Neural crest cell (in vitro differentiated cells): ENCODE measurements around the gene CFD. TPM values are rescaled to one million over a fixed set of nuclear protein-coding genes. Genes with fewer than 3 reads are reported as not detected.

ENCODE experiments used
- DNase-seq: peaks from one replicate; pipeline ENCODE4 v3.0.0; 2021; ENCODE audit warnings: low read depth, mixed read lengths, low spot score
- H3K27ac Mint-ChIP-seq: one replicate; pipeline ENCODE4 v1.8.0; 2021; ENCODE audit warnings: mild to moderate bottlenecking, mixed read lengths; ENCODE audit not compliant: unreplicated experiment
- H3K27me3 Mint-ChIP-seq: 2 replicates; pipeline ENCODE4 v1.8.0; 2021; ENCODE audit warnings: low read depth, mild to moderate bottlenecking, mixed read lengths
- H3K36me3 Mint-ChIP-seq: 2 replicates; pipeline ENCODE4 v1.8.0; 2021; ENCODE audit warnings: low read depth, mild to moderate bottlenecking, mixed read lengths
- H3K4me1 Mint-ChIP-seq: 2 replicates; pipeline ENCODE4 v1.8.0; 2021; ENCODE audit warnings: mixed read lengths
- H3K4me3 Mint-ChIP-seq: one replicate; pipeline ENCODE4 v1.8.0; 2021; ENCODE audit warnings: mild to moderate bottlenecking, mixed read lengths
- H3K9me3 Mint-ChIP-seq: 2 replicates; pipeline ENCODE4 v1.8.0; 2021; ENCODE audit warnings: mixed read lengths
- CTCF ChIP-seq: fragments of 200-600 bp; sonication (generic); conservative IDR thresholded peaks from 2 replicates; pipeline ENCODE4 v1.5.0; 2021; ENCODE audit warnings: antibody characterized with exemption, mild to moderate bottlenecking
- total RNA-seq: library from RNA; stranded (reverse); gene quantifications from 2 replicates; pipeline ENCODE4 v1.2.1, GENCODE V29; 2021

The CFD gene
- total RNA-seq, 1 donor from 2014 or later: not detected

GRCh38 chr19:812049-812746 is 47.3 kb upstream of the CFD start:
- TF ChIP-seq CTCF: no peak
- Mint-ChIP-seq H3K27me3 (peaks cover 20% of the 10 kb centered on the region), H3K4me3 (peak overlapping the region; percentile 38), H3K4me1 (peaks cover 7% of the 10 kb centered on the region), H3K27ac (no peak overlapping the region), H3K9me3 (peaks cover 7% of the 10 kb centered on the region), H3K36me3 (peaks cover 38% of the 10 kb centered on the region)
- DNase-seq: no peak

GRCh38 chr19:812747-813218 is 46.7 kb upstream of the CFD start:
- no peak for DNase-seq
- H3K9me3 Mint-ChIP-seq: peaks cover 7% of the 10 kb centered on the region
- H3K27ac Mint-ChIP-seq: no peak overlapping the region
- peaks cover 15% of the 10 kb centered on the region for H3K27me3 Mint-ChIP-seq
- TF ChIP-seq CTCF: no peak
- no peak overlapping the region for H3K4me3 Mint-ChIP-seq
- peaks cover 32% of the 10 kb centered on the region for H3K36me3 Mint-ChIP-seq
- peaks cover 1% of the 10 kb centered on the region for H3K4me1 Mint-ChIP-seq

- Mint-ChIP-seq H3K9me3 (peaks cover 7% of the 10 kb centered on the region), H3K27me3 (peaks cover 14% of the 10 kb centered on the region), H3K4me3 (peak overlapping the region; percentile 77), H3K27ac (no peak overlapping the region), H3K4me1 (no peaks in the 10 kb centered on the region), H3K36me3 (peaks cover 30% of the 10 kb centered on the region)
- no peak for TF ChIP-seq CTCF
- no peak for DNase-seq
Observed at GRCh38 chr19:813219-814151, 46.0 kb upstream of the CFD start.

- peak overlapping the region; percentile 77 for H3K4me3 Mint-ChIP-seq
- H3K36me3 Mint-ChIP-seq: peaks cover 30% of the 10 kb centered on the region
Observed at GRCh38 chr19:814152-815078, 45.0 kb upstream of the CFD start.

More at GRCh38 chr19:814152-815078, 45.0 kb upstream of the CFD start:
- Mint-ChIP-seq H3K4me1 (no peaks in the 10 kb centered on the region), H3K27me3 (peaks cover 14% of the 10 kb centered on the region), H3K27ac (peak overlapping the region; percentile 89), H3K9me3 (peaks cover 7% of the 10 kb centered on the region)
- peak; percentile 25 for DNase-seq
- TF ChIP-seq CTCF: no peak
